HEK293 (cell line): ENCODE results near the gene PNLDC1.

Experiments
- BCL11B ChIP-seq: fragments of 450-650 bp; formaldehyde crosslinking; IDR thresholded peaks from 2 replicates; pipeline ENCODE4 v1.5.1; 2016; ENCODE audit warnings: low read depth, missing biosample characterization, missing genetic modification characterization
- ZFP3 ChIP-seq: fragments of 450-650 bp; formaldehyde crosslinking; IDR thresholded peaks from 2 replicates; pipeline ENCODE4 v1.5.1; 2016; ENCODE audit warnings: low read depth, missing biosample characterization, missing genetic modification characterization
- ZNF423 ChIP-seq: fragments of 450-650 bp; formaldehyde crosslinking; IDR thresholded peaks from 2 replicates; pipeline ENCODE4 v1.5.1; 2016; ENCODE audit warnings: missing biosample characterization, missing genetic modification characterization
- ZNF529 ChIP-seq: fragments of 450-650 bp; formaldehyde crosslinking; IDR thresholded peaks from 2 replicates; pipeline ENCODE4 v1.5.1; 2017; ENCODE audit warnings: missing genetic modification characterization, missing biosample characterization; ENCODE audit not compliant: insufficient replicate concordance
- TF ChIP-seq, protein P1 (sequence below): fragments of 450-650 bp; formaldehyde crosslinking; IDR thresholded peaks from 2 replicates; pipeline ENCODE4 v1.5.1; 2016; ENCODE audit warnings: missing biosample characterization, missing genetic modification characterization
- TF ChIP-seq, protein P2 (sequence below): fragments of 450-650 bp; formaldehyde crosslinking; IDR thresholded peaks from 2 replicates; pipeline ENCODE4 v1.5.1; 2016; ENCODE audit warnings: missing biosample characterization, missing genetic modification characterization
- TF ChIP-seq, protein P3 (sequence below): fragments of 450-650 bp; formaldehyde crosslinking; IDR thresholded peaks from 2 replicates; pipeline ENCODE4 v1.5.1; 2016; ENCODE audit warnings: missing biosample characterization, missing genetic modification characterization

DNA sequence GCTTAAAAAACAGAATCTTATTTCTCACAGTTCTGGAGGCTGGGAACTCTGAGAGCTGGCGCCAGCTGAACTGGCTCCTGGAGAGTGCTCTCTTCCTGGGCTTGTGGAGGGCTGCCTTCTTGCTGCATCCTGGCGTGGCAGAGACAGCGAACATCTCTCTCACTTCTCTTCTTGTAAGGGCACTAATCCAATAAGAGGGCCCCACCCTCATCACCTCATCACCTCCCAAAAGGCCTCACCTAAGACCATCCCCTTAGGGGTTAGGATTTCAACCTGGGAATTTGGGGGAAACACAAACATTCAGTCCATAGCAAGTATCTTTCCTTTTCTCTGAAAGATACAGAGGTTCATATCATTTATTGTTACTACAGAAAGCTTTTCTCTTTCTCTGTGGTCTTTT lies 23.9 kb downstream of the PNLDC1 start:
- TF ChIP-seq, protein P1, sequence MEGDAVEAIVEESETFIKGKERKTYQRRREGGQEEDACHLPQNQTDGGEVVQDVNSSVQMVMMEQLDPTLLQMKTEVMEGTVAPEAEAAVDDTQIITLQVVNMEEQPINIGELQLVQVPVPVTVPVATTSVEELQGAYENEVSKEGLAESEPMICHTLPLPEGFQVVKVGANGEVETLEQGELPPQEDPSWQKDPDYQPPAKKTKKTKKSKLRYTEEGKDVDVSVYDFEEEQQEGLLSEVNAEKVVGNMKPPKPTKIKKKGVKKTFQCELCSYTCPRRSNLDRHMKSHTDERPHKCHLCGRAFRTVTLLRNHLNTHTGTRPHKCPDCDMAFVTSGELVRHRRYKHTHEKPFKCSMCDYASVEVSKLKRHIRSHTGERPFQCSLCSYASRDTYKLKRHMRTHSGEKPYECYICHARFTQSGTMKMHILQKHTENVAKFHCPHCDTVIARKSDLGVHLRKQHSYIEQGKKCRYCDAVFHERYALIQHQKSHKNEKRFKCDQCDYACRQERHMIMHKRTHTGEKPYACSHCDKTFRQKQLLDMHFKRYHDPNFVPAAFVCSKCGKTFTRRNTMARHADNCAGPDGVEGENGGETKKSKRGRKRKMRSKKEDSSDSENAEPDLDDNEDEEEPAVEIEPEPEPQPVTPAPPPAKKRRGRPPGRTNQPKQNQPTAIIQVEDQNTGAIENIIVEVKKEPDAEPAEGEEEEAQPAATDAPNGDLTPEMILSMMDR (tag by site-specific recombination), result no peak
- TF ChIP-seq, protein P2, sequence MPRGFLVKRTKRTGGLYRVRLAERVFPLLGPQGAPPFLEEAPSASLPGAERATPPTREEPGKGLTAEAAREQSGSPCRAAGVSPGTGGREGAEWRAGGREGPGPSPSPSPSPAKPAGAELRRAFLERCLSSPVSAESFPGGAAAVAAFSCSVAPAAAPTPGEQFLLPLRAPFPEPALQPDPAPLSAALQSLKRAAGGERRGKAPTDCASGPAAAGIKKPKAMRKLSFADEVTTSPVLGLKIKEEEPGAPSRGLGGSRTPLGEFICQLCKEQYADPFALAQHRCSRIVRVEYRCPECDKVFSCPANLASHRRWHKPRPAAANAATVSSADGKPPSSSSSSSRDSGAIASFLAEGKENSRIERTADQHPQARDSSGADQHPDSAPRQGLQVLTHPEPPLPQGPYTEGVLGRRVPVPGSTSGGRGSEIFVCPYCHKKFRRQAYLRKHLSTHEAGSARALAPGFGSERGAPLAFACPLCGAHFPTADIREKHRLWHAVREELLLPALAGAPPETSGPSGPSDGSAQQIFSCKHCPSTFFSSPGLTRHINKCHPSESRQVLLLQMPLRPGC (tag by site-specific recombination), result no peak
- TF ChIP-seq BCL11B (tag by site-specific recombination) (no peak), ZNF529 (no peak), ZFP3 (tag by site-specific recombination) (no peak), ZNF423 (no peak)
- TF ChIP-seq, protein P3, sequence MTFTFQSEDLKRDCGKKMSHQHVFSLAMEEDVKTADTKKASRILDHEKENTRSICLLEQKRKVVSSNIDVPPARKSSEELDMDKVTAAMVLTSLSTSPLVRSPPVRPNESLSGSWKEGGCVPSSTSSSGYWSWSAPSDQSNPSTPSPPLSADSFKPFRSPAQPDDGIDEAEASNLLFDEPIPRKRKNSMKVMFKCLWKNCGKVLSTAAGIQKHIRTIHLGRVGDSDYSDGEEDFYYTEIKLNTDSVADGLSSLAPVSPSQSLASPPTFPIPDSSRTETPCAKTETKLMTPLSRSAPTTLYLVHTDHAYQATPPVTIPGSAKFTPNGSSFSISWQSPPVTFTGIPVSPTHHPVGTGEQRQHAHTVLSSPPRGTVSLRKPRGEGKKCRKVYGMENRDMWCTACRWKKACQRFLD (tag by site-specific recombination), result no peak
